Endothelial cell (in vitro differentiated cells): ENCODE results near the gene OSTM1. TPM values are rescaled to one million over a fixed set of nuclear protein-coding genes. Genes with fewer than 3 reads are reported as not detected.

Experiments used
- DNase-seq: peaks from one replicate; pipeline ENCODE4 v3.0.0; 2021; ENCODE audit warnings: low spot score
- H3K27ac Mint-ChIP-seq: one replicate; pipeline ENCODE4 v1.8.0; 2021; ENCODE audit warnings: mixed read lengths, inconsistent platforms; ENCODE audit not compliant: unreplicated experiment
- H3K27me3 Mint-ChIP-seq: one replicate; pipeline ENCODE4 v1.8.0; 2021; ENCODE audit warnings: mild to moderate bottlenecking, moderate library complexity, mixed read lengths, inconsistent platforms; ENCODE audit not compliant: unreplicated experiment
- H3K36me3 Mint-ChIP-seq: one replicate; pipeline ENCODE4 v1.8.0; 2021; ENCODE audit warnings: mild to moderate bottlenecking, low read depth, mixed read lengths, inconsistent platforms; ENCODE audit not compliant: unreplicated experiment
- H3K4me1 Mint-ChIP-seq: one replicate; pipeline ENCODE4 v1.8.0; 2021; ENCODE audit warnings: mild to moderate bottlenecking, mixed read lengths, inconsistent platforms; ENCODE audit not compliant: unreplicated experiment
- H3K4me3 Mint-ChIP-seq: one replicate; pipeline ENCODE4 v1.8.0; 2021; ENCODE audit warnings: mild to moderate bottlenecking, mixed read lengths, inconsistent platforms; ENCODE audit not compliant: unreplicated experiment
- H3K9me3 Mint-ChIP-seq: one replicate; pipeline ENCODE4 v1.8.0; 2021; ENCODE audit warnings: mixed read lengths, inconsistent platforms; ENCODE audit not compliant: unreplicated experiment
- total RNA-seq: library from RNA; stranded (reverse); fragmentation: NEBNext Ultra II Directional; extraction: Animal tissue kit (Norgen Biotek cat#: 25700); gene quantifications from one replicate; pipeline ENCODE4 v1.2.1, GENCODE V29; 2021; ENCODE audit not compliant: unreplicated experiment
- TF ChIP-seq, protein P1 (sequence below): fragments of 200-600 bp; sonication (generic); IDR thresholded peaks from one replicate; pipeline ENCODE4 v1.5.0; 2021; ENCODE audit warnings: antibody characterized with exemption; ENCODE audit not compliant: unreplicated experiment

OSTM1 gene
- total RNA-seq, 1 donor from 2014 or later = 22.7 TPM

DNA sequence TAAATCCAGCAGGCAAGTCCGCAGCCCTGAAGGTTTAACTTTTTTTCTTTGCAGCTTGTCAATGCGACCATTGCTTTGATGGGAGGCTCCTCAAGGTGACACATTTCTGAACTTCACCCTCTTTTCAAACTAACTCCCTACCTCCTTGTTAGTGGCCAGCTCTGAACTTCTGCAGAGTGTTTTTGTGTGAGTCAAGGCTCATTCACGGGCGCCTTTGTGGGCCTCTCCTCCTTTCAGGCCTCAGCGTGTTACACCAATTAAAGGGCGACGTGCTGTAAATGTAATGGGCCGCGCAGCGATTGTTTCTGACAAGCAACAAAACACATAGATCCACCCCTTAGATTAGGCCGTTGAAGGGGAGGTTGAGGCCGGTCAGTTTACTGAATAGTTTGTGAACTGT lies 45.8 kb upstream of the OSTM1 start:
- no peak for DNase-seq
- H3K4me3 Mint-ChIP-seq = no peak overlapping the region

GRCh38 chr6:108119769-108120141 lies 45.2 kb upstream of the OSTM1 start:
- Mint-ChIP-seq H3K27ac (no peak overlapping the region), H3K9me3 (no peaks in the 10 kb centered on the region), H3K4me1 (peaks cover 43% of the 10 kb centered on the region), H3K4me3 (no peak overlapping the region), H3K36me3 (peaks cover 8% of the 10 kb centered on the region), H3K27me3 (peaks cover 47% of the 10 kb centered on the region)
- no peak for DNase-seq
- TF ChIP-seq, protein P1, sequence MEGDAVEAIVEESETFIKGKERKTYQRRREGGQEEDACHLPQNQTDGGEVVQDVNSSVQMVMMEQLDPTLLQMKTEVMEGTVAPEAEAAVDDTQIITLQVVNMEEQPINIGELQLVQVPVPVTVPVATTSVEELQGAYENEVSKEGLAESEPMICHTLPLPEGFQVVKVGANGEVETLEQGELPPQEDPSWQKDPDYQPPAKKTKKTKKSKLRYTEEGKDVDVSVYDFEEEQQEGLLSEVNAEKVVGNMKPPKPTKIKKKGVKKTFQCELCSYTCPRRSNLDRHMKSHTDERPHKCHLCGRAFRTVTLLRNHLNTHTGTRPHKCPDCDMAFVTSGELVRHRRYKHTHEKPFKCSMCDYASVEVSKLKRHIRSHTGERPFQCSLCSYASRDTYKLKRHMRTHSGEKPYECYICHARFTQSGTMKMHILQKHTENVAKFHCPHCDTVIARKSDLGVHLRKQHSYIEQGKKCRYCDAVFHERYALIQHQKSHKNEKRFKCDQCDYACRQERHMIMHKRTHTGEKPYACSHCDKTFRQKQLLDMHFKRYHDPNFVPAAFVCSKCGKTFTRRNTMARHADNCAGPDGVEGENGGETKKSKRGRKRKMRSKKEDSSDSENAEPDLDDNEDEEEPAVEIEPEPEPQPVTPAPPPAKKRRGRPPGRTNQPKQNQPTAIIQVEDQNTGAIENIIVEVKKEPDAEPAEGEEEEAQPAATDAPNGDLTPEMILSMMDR = no peak

More for the DNA sequence above, 45.8 kb upstream of the OSTM1 start:
- Mint-ChIP-seq H3K4me1 (peaks cover 38% of the 10 kb centered on the region), H3K27ac (no peak overlapping the region), H3K27me3 (peaks cover 42% of the 10 kb centered on the region), H3K36me3 (peaks cover 8% of the 10 kb centered on the region), H3K9me3 (no peaks in the 10 kb centered on the region)
- TF ChIP-seq, protein P1 = no peak

- DNase-seq = no peak
- Mint-ChIP-seq H3K4me3 (peak overlapping the region; percentile 79), H3K36me3 (peaks cover 8% of the 10 kb centered on the region), H3K27me3 (peaks cover 49% of the 10 kb centered on the region), H3K27ac (peak overlapping the region; percentile 16), H3K4me1 (peaks cover 43% of the 10 kb centered on the region), H3K9me3 (no peaks in the 10 kb centered on the region)
- TF ChIP-seq, protein P1 = no peak
These were observed 44.5 kb upstream of the OSTM1 start for GRCh38 chr6:108118810-108119768.

- Mint-ChIP-seq H3K4me3 (no peak overlapping the region), H3K27ac (no peak overlapping the region), H3K27me3 (peaks cover 52% of the 10 kb centered on the region), H3K4me1 (peaks cover 39% of the 10 kb centered on the region), H3K36me3 (peaks cover 8% of the 10 kb centered on the region), H3K9me3 (no peaks in the 10 kb centered on the region)
- DNase-seq = no peak
- TF ChIP-seq, protein P1 = no peak
These were observed 43.8 kb upstream of the OSTM1 start for GRCh38 chr6:108118359-108118724.
